GM18502 (cell line): ENCODE results near the gene KLHL17.
"Not testable (repeated sequence)": the region's sequence is repeated elsewhere in the genome, so short reads cannot be mapped to it uniquely, and the experiment has no call there.

Experiments used
- ATAC-seq: cut with Tn5 transposase; IDR thresholded peaks from one replicate; pipeline ENCODE4 v1.9.1; 2021; ENCODE audit warnings: mild to moderate bottlenecking; ENCODE audit not compliant: unreplicated experiment, poor library complexity

The KLHL17 gene

GRCh38 chr1:978835-979743 lies 18.7 kb downstream of the KLHL17 start:
- no peak for ATAC-seq

- no peak for ATAC-seq
Measured at GRCh38 chr1:979744-980072, 19.3 kb downstream of the KLHL17 start.

- no peak for ATAC-seq
Measured at GRCh38 chr1:980137-980571, 19.8 kb downstream of the KLHL17 start.

- ATAC-seq = no peak
Measured at GRCh38 chr1:980602-981395, 20.4 kb downstream of the KLHL17 start.

- no peak for ATAC-seq
Measured at GRCh38 chr1:981491-981954, 21.1 kb downstream of the KLHL17 start.

DNA sequence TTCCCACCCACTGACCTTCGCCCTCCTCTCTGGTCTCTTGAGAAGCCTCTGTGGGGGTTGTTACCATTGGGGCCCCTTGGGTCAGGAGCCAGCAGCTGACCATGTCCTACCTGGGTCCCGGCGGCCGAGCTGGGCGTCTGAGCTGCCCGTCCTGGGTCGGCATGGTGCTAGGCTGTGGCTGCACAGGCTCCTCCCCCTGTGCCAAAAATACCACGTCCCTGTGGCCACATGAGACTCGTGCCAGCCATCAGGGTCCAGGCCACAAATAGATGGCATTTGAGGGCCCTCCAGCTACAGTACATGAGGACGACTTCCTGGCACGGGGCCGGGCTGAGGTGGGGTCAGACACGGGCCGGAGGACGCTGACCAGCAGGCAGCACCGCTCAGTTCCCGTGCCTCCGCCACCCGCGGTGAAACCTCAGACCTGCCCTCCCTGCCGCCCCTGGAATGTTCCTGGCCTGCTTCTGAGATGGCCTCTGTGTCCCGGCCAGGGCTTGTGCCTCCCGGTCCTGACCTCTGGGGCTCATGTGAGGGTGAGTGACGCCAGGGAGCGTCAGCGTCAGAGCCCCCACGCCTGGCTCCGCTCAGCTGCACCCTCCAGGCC lies 21.7 kb downstream of the KLHL17 start, which contains the start of gene PERM1:
PERM1 (minus strand) TSS at position 139 of the 604 bp plus-strand sequence. CDS start 1,064 bp downstream, outside the sequence.
- no peak for ATAC-seq

DNA sequence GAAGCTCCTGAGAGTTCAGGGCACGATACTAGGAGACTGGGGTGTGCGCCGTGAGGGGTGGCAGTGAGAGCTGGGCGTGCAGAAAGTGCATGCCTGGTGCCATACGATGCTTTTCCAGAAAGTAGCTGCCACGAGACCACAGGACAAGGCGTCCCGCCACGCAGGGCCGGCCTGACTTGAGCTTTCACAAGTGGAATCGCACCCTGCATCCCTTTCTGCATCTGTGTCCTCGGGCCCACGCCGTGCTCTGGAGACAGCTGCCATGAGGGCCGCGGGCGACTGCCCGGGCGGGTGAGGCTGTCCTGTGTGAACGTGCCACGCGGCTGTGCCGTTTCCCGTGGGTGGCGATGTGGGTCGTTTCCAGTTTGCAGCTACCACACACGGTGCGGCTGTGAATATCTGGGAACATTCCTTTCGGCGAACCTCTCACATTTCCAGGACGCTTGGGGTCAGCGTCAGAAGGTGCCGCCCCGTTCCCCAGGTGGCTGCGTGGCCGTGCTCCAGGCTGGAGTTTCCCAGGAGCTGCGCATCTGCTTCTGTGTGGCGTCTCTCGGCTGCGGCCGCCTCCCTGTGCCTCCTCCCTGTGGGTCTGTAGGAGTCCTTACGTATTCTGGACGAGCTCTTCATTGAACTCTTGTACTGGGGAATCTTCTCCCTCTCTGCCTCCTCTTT lies 22.5 kb downstream of the KLHL17 start:
- no peak for ATAC-seq

DNA sequence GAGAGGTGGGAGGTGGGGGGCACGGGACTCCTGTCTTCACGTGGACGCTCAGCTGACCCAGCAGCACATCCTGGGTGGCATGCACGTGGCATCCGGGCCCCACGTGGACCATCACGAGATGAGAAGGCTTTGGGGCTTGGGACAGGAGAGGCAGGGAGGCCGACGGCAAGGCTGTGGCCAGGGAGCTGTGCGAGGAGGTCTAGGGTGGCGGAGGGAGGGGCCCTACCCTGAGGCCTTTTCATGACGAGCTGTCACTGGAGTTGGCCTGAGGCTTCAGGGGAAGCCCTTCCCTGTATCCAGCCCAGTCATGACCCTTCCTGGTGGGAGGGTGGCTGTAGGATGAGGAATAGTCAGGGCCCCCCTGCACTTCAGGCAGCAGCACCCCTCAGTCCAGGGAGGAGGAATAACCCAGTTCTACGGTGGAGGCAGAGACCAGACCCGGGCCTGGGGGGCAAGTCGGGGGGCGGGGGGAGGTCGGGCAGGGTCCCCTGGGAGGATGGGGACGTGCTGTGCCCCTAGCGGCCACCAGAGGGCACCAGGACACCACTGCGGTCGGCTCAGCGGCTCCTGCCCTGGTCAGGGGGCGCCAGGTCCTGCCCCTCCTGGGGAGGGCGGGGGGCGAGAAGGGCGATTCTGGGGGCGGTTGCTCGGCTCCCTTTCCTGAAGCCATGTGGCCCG lies 23.6 kb downstream of the KLHL17 start:
- no peak for ATAC-seq

DNA sequence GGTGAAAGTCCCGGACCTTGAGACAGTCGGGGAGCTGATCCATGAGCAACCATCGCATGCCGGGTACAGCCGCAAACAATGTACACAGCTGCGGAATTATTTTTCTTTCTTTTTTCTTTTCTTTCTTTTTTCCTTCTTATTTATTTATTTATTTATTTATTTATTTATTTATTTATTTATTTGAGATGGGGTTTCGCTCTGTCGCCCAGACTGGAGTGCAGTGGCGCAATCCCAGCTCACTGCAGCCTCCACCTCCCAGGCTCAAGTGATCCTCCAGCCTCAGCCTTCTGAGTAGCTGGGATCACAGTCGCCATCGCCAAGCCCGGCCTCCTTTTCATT lies 24.1 kb downstream of the KLHL17 start:
- no peak for ATAC-seq

- ATAC-seq = no peak
Measured at GRCh38 chr1:985126-985525, 24.7 kb downstream of the KLHL17 start.

GRCh38 chr1:988061-988460 lies 27.7 kb downstream of the KLHL17 start:
- not testable (repeated sequence) for ATAC-seq

DNA sequence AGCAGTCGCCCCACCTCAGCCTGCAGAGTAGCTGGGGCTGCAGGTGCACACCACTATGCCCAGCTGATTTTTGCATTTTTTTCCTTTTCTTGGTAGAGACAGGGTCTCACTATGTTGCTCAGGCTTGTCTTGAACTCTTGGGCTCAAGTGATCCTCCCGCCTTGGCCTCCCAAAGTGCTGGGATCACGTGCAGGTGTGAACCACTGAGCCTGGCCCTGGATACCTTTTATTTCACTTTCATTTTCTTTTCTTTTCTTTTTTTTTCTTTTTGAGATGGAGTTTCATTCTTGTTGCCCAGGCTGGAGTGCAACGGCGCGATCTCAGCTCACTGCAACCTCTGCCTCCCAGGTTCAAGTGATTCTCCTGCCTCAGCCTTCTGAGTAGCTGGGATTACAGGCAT lies 30.9 kb downstream of the KLHL17 start:
- ATAC-seq = not testable (repeated sequence)

DNA sequence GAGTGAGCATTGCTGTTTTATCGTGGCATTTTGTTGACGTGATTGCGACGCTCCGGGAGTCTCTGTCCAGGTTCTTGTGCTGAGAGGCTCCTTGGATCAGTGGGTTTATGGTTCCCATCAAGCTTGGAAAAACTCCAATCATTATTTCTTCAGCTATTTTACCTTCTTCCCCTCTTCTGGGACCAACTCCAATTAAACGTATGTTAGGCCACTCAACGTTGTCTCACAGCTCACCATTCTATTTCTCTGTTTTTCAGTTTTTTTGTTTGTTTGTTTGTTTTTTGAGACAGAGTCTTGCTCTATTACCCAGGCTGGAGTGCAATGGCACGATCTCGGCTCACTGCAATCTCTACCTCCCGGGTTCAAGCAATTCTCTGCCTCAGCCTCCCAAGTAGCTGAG lies 31.5 kb downstream of the KLHL17 start:
- no peak for ATAC-seq

DNA sequence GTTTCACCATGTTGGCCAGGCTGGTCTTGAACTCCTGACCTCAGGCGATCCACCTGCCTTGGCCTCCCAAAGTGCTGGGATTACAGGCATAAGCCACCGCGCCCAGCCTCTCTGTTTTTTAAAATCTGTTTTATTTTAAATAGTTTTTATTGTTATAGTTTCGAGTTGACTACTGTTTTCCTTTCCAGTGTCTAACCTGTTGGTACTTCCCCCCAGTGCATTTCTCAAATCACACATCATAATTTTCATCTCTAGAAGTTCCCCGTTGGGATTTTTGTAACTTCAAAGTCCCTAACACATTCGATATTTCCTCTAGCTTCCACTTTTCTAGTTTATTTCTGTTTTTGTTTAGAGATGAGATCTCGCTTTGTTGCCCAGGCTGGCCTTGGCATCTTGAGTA lies 32.0 kb downstream of the KLHL17 start:
- ATAC-seq = no peak

- ATAC-seq = no peak
Measured at GRCh38 chr1:993379-993995, 33.1 kb downstream of the KLHL17 start.

- not testable (repeated sequence) for ATAC-seq
Measured at GRCh38 chr1:994546-994945, 34.2 kb downstream of the KLHL17 start.

GRCh38 chr1:995665-996633 lies 35.6 kb downstream of the KLHL17 start:
- ATAC-seq = no peak
